Measurements from ENCODE around the gene RBMS2.

The RBMS2 gene

GRCh38 chr12:56589783-56590182, 68.2 kb downstream of the RBMS2 start:
- no peak for DNase-seq

- no peak for DNase-seq
Observed at GRCh38 chr12:56590237-56590830, 68.7 kb downstream of the RBMS2 start.

- DNase-seq: peak; percentile 9
Observed at GRCh38 chr12:56591126-56591525, 69.5 kb downstream of the RBMS2 start.

GRCh38 chr12:56591961-56592360, 70.3 kb downstream of the RBMS2 start:
- no peak for DNase-seq

GRCh38 chr12:56593909-56594621, 72.4 kb downstream of the RBMS2 start:
- no peak for DNase-seq

GRCh38 chr12:56596815-56597214, 75.2 kb downstream of the RBMS2 start:
- DNase-seq: no peak

- DNase-seq: no peak
Observed at GRCh38 chr12:56599041-56599440, 77.4 kb downstream of the RBMS2 start.

GRCh38 chr12:56599797-56600196, 78.2 kb downstream of the RBMS2 start:
- no peak for DNase-seq

GRCh38 chr12:56600753-56601152, 79.1 kb downstream of the RBMS2 start:
- DNase-seq: no peak

- no peak for DNase-seq
Observed at GRCh38 chr12:56601503-56601902, 79.9 kb downstream of the RBMS2 start.

- no peak for DNase-seq
Observed at GRCh38 chr12:56602239-56602638, 80.6 kb downstream of the RBMS2 start.

- no peak for DNase-seq
Observed at GRCh38 chr12:56604355-56604754, 82.7 kb downstream of the RBMS2 start.

- no peak for DNase-seq
Observed at GRCh38 chr12:56614627-56615026, 93.0 kb downstream of the RBMS2 start.

- DNase-seq: no peak
Observed at GRCh38 chr12:56616244-56616643, 94.6 kb downstream of the RBMS2 start.

GRCh38 chr12:56616925-56617324, 95.3 kb downstream of the RBMS2 start:
- no peak for DNase-seq

- no peak for DNase-seq
Observed at GRCh38 chr12:56622535-56622934, 100.9 kb downstream of the RBMS2 start.

- DNase-seq: no peak
Observed at GRCh38 chr12:56626701-56627100, 105.1 kb downstream of the RBMS2 start.

GRCh38 chr12:56628671-56629458, 107.2 kb downstream of the RBMS2 start:
- DNase-seq: no peak

- no peak for DNase-seq
Observed at GRCh38 chr12:56629459-56630179, 108.0 kb downstream of the RBMS2 start.

GRCh38 chr12:56630180-56630632, 108.6 kb downstream of the RBMS2 start, which contains the start of gene BAZ2A:
Gene BAZ2A (minus strand): TSS chr12:56630326. CDS start chr12:56617530, 12,796 bp downstream.
- peak; percentile 38 for DNase-seq

- DNase-seq: no peak
Observed at GRCh38 chr12:56631790-56632700, 110.4 kb downstream of the RBMS2 start.

Data from NCI-H1092 (cell line).